ENCODE data around the gene MLNR. TPM values are rescaled to one million over a fixed set of nuclear protein-coding genes. Genes with fewer than 3 reads are reported as not detected.

MLNR gene
- total and polyA plus RNA-seq, 4 donors, result 0.02 TPM; not detected in 3

- WGBS, 2 donors, result 26 to 64% methylated on average over 2 of the region's 2 CpGs
- no peak for TF ChIP-seq CTCF (IDR thresholded peaks at IDR 0.05; ENCODE audit: control extremely low read depth, extremely low read depth)
- Histone ChIP-seq H3K9me3 (ENCODE audit: control insufficient read depth in 4 of 4, insufficient read depth in 3 of 4, low read length in 3 of 4) (no peaks in the 10 kb centered on the region), H3K36me3 (ENCODE audit: control insufficient read depth in 4 of 4, insufficient read depth in 4 of 4, low read length in 4 of 4) (peaks cover 6 to 11% (median 8%) of the 10 kb centered on the region in 4 donors), H3K4me3 (no peak overlapping the region), H3K27ac (ENCODE audit: low read depth in 1 of 2, low read length in 1 of 2) (no peak overlapping the region), H3K9ac (ENCODE audit: insufficient read depth in 1 of 2, low read length in 2 of 2) (no peak overlapping the region), H3K4me1 (ENCODE audit: control insufficient read depth in 5 of 5, insufficient read depth in 5 of 5, low read length in 5 of 5) (no peaks in the 10 kb centered on the region), H3K27me3 (ENCODE audit: control insufficient read depth in 3 of 3, insufficient read depth in 3 of 3, low read length in 2 of 3) (no peaks in the 10 kb centered on the region)
- no peak for ATAC-seq (ENCODE audit: insufficient read depth, low FRiP score)
- no peak for DNase-seq
Observed at GRCh38 chr13:49265822-49266221, 45.7 kb downstream of the MLNR start.

- no peak overlapping the region for H3K9ac ChIP-seq (ENCODE audit: insufficient read depth in 1 of 2, low read length in 2 of 2)
Observed at GRCh38 chr13:49271264-49271663, 51.1 kb downstream of the MLNR start.

More at GRCh38 chr13:49271264-49271663, 51.1 kb downstream of the MLNR start:
- no peak for DNase-seq
- no peaks in the 10 kb centered on the region for H3K9me3 ChIP-seq (ENCODE audit: control insufficient read depth in 4 of 4, insufficient read depth in 3 of 4, low read length in 3 of 4)
- no peaks in the 10 kb centered on the region for H3K4me1 ChIP-seq (ENCODE audit: control insufficient read depth in 5 of 5, insufficient read depth in 5 of 5, low read length in 5 of 5)
- no peak for ATAC-seq (ENCODE audit: insufficient read depth, low FRiP score)
- 36 to 42% methylated on average over 1 of the region's 1 CpG for WGBS, 2 donors
- peaks cover 0 to 7% (median 6%) of the 10 kb centered on the region in 4 donors for H3K36me3 ChIP-seq (ENCODE audit: control insufficient read depth in 4 of 4, insufficient read depth in 4 of 4, low read length in 4 of 4)
- no peaks in the 10 kb centered on the region for H3K27me3 ChIP-seq (ENCODE audit: control insufficient read depth in 3 of 3, insufficient read depth in 3 of 3, low read length in 2 of 3)
- H3K27ac ChIP-seq (ENCODE audit: low read depth in 1 of 2, low read length in 1 of 2), result no peak overlapping the region
- no peak for TF ChIP-seq CTCF (IDR thresholded peaks at IDR 0.05; ENCODE audit: control extremely low read depth, extremely low read depth)
- no peak overlapping the region for H3K4me3 ChIP-seq

Small RNA genes lying within 50 kb of the gene (small RNA-seq; reads per million reads assigned to genes)
- gene COX7CP1 (ENCODE audit: low replicate concordance), result not detected

Other genes with a start within 250 kb of the MLNR start
- gene FNDC3A, start 244.4 kb upstream of the MLNR start, total RNA-seq, result 10 to 100 TPM; 44.5 to 87.6 TPM
- 10 to 100 TPM; 17.6 to 24.6 TPM for gene FNDC3A, start 244.4 kb upstream of the MLNR start, polyA plus RNA-seq
- 10 to 100 TPM in 1 of 2 donors, 1 to 10 TPM in 1; 8.9 to 11.6 TPM for gene CDADC1, start 27.6 kb downstream of the MLNR start, total RNA-seq
- gene CDADC1, start 27.6 kb downstream of the MLNR start, polyA plus RNA-seq, result 1 to 10 TPM; 5.2 to 5.3 TPM
- gene CAB39L, start 223.7 kb downstream of the MLNR start, total RNA-seq, result 10 to 100 TPM; 13.5 to 13.9 TPM
- 1 to 10 TPM; 5.6 to 6.6 TPM for gene CAB39L, start 223.7 kb downstream of the MLNR start, polyA plus RNA-seq
- 10 to 100 TPM; 11.6 to 22.9 TPM for gene SETDB2, start 223.9 kb downstream of the MLNR start, total RNA-seq
- gene SETDB2, start 223.9 kb downstream of the MLNR start, polyA plus RNA-seq, result 1 to 10 TPM; 5.0 to 5.7 TPM